Activated effector memory CD4-positive, alpha-beta T cell treated with anti-CD3 and anti-CD28 coated beads, Interleukin-2, amount 50 U/mL, for 16 hours (primary cell): ENCODE results near the gene CDR2L.

Experiments used
- DNase-seq: peaks from one replicate; pipeline ENCODE4 v3.0.0-alpha.2; 2020

CDR2L gene

GRCh38 chr17:74987418-74987908 lies at the start of gene CDR2L:
Gene CDR2L (plus strand): TSS chr17:74987632. CDS start chr17:74988044, 412 bp downstream.
- DNase-seq = peak; percentile 97

- DNase-seq = no peak
These were observed 49.1 kb upstream of the CDR2L start for GRCh38 chr17:74938194-74938950.

- no peak for DNase-seq
These were observed 47.9 kb upstream of the CDR2L start for GRCh38 chr17:74939534-74939933.

DNA sequence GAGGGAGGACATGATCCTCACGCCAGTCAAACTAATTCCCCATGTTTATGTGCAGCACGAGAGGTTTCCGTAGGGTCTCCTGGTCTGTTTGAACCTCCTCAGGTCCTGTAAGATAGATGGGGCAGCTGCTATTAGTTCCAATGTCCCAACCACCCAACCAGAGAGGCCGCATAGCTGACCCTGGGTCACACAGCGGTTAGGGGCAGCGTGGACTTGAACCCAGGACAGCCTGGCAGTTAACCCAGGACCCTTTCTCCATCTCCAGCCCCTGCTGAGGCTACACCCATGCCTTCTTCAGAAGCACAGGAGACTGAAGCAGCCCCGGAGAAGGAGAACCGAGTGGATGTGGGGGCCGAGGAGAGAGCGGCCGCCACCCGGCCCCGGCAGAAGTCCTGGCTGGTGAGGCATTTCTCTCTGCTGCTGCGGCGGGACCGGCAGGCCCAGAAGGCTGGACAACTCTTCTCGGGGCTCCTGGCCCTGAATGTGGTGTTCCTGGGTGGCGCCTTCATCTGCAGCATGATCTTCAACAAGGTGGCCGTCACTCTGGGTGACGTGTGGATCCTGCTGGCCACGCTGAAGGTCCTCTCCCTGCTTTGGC lies 46.2 kb upstream of the CDR2L start:
- no peak for DNase-seq

- no peak for DNase-seq
These were observed 43.5 kb upstream of the CDR2L start for GRCh38 chr17:74943808-74944522.

DNA sequence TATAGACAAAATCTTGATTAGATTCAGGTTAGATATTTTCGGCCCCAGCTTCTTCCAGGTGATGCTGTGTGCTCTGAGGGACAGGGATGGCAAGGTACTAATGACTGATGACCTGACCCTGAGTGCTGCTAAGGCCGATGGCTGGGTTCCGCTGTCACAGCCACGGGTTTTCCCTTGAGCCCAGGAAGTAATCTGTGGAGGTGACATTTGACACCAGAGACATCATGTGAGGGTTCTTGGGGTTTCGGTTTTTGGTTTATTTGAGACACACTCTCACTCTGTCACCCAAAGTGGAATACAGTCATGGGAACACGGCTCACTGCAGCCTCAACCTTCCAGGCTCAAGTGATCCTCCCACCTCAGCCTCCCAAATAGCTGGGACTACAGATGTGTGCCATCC lies 41.9 kb upstream of the CDR2L start:
- no peak for DNase-seq

DNA sequence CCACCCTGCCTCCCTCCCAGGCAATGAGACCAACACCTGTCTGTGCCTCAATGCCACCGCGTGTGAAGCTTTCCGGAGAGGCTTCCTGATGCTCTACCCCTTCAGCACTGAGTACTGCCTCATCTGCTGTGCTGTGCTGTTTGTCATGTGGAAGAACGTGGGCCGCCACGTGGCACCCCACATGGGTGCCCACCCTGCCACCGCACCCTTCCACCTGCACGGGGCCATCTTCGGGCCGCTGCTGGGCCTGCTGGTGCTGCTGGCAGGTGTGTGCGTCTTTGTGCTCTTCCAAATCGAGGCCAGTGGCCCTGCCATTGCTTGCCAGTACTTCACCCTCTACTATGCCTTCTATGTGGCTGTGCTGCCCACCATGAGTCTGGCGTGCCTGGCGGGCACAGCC lies 40.8 kb upstream of the CDR2L start:
- DNase-seq = no peak

DNA sequence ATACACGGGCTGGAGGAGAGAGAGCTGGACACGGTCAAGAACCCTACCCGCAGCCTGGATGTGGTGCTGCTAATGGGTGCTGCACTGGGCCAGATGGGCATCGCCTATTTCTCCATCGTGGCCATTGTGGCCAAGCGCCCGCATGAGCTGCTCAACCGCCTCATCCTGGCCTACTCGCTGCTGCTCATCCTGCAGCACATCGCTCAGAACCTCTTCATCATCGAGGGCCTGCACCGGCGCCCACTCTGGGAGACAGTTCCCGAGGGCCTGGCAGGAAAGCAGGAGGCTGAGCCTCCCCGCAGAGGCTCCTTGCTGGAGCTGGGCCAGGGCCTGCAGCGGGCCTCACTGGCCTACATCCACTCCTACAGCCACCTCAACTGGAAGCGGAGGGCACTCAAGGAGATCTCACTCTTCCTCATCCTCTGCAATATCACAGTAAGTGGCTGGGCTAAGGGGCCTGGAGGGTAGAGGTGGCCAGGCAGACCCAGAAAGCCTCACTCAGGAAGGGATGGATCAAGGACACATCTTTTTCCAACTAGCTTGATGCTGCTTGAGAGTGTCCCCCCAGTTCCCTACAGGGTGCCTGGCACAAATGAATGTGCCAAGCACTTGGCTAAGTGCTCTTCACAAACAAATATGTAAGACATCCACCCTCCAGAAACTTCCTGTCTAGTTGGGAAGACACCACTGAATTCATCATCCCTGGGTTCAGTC lies 40.2 kb upstream of the CDR2L start:
- DNase-seq = no peak

DNA sequence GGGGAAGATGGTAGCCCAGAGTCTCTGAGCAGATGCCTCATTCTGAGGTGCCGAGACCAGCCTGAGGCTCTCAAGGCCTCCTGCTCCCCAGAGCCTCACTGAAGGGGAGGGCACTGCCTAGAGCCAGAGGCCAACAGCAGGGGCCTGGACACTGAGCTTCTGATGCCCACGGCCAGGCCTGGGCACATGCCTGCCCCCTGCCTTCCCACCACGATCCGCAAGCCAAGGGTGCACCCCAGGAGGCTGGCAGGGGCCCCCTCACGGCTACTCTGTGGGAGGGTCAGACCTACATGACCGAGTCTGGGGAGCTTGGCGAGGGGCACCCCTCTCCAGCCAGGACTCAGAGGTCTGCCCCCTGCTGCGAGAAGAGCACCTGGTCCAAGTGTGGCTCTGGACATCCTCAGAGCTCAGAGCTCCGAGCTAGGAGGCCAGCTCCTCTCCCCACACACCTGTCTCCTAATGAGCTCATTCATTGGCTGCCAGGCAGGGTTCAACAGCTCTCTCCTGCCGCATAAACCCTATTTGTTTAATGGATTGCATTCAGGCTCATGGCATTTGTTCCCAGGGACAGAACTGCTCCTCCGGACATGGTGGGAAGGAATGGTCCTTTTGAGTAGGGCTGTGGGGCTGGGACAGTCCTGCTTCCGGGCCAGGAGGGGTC lies 37.8 kb upstream of the CDR2L start:
- DNase-seq = no peak

- DNase-seq = no peak
These were observed 37.2 kb upstream of the CDR2L start for GRCh38 chr17:74950207-74950606.

DNA sequence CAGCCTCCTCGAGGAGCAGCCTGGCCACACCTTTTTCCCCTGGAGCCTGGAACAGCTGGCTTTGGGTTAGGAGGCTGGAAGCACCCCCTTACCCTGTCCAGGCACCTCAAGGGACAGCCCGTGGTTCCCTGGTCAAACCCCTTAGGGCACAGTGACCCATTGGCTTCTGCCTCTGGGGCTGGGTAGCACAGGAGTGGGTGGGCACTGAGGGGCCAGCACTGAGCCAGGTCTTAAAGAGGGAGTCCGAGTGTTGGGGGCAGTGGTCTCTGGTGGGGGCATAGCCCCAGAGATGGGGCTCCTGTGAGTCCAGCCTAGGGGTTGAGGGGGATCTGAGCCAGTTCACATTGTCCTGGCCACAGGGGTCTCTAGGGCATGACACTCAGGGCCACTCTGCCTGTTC lies 36.4 kb upstream of the CDR2L start:
- DNase-seq = no peak

DNA sequence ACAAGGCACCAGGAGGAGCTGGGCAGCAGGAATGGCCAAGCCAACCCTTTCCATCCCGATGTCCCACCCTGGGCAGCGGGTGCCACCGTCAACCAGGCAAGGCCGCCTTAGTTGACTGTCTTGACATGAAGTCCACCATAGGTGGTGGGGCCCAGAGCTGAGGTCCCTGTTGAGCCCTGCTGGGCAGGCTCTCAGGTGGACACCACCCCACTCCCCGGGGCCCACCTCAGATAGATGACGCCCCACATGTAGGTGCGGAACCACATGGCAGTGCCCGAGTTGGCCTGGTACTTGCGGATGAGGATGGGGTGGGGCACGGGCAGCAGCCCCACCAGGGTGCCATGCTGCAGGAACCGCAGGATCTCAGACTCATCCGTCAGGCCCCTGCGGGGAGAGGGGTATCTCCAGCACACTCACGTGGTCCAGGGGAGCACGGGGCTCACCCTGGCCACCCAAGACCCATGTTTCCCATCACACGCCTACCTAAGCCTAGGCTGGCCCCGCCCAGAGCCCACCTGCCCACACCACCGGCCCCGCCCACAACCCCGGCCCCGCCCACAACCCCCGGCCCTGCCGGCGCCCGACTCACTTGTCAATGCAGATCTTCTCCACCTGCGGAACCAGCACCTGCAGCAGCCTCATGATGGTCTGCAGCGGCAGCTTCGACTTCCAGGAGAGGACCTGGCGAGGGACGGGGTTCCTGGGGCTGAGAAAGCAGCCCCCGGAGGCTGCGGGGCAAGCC lies 35.6 kb upstream of the CDR2L start:
- DNase-seq = no peak

DNA sequence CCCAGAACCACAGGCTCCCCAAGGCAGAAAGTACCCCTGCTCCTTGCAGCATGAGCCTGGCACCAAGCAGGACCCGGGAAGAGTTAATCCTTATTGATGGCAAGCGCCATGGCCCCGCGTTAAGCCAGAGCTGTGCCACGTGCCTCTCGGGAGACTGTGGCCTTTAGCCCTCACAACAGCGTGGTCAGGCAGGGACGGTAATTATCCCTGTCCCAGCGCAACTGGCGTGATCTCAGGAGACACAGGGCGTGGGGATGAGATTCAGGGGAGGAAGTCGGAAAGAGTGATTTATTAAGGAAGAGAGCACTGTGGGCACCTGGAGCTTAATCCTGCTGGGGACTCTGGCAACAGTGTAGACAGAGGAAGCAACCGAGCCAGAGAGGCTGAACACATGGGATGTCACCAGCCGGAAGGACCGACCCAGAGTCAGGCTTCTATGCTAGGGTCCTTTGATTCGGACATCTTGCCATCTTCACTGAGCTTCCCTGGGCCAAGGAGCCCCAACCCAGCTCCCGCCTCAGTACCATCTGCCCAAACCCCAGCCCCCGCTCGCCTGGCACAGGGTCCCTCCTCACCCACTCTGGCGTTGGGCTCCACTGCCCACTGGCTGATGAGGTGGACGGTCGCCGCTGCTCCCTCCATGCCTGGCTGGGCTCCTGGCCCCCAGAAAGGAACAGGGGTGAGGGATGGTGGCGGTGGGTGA lies 34.9 kb upstream of the CDR2L start:
- no peak for DNase-seq

DNA sequence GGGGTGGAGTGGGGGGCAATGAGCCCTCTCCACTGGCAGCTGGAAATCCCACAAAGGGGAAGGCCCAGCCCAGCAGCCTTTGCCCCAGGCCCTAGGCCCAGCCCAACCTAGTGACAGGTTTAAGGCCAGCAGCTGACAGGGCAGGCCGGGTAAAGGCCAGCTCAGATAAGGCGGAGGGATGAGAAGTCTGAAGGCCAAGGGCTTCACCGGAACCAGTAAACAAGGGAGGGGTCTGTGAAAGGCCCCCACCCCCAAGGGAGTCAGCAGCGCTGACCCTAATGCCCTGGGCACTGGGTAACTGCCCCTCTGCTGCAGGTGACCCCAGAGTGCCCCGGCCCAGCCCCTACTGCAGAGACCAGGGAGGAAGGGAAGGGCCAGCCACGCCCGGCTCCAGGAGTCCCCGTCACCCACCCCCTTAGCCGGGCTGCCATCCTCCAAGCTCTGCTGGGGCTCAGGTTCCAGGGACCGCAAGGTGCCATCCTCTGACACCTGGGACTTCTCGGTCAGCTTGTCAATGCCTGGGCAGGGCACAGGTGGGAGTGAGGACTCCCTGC lies 34.2 kb upstream of the CDR2L start:
- DNase-seq = no peak

DNA sequence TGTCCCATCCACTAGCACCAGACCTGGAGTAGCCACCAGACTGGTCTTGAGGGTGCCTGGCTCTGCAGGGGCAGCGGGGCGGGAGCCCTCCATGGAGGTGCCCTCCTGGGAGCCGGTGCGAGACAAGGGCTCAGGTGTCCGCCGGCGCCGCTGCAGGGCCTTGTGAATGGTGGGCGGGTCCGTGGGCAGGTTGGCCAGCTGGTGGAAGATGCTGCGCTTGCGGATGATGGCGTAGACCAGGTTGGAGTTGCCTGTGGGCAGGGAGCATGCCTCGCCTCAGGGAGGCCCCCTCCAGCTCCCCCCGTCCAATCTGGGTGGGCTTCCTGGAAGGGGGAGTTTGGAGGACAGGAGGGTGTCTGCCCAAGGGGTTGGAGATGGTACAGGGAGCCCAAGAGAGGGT lies 33.3 kb upstream of the CDR2L start:
- no peak for DNase-seq

DNA sequence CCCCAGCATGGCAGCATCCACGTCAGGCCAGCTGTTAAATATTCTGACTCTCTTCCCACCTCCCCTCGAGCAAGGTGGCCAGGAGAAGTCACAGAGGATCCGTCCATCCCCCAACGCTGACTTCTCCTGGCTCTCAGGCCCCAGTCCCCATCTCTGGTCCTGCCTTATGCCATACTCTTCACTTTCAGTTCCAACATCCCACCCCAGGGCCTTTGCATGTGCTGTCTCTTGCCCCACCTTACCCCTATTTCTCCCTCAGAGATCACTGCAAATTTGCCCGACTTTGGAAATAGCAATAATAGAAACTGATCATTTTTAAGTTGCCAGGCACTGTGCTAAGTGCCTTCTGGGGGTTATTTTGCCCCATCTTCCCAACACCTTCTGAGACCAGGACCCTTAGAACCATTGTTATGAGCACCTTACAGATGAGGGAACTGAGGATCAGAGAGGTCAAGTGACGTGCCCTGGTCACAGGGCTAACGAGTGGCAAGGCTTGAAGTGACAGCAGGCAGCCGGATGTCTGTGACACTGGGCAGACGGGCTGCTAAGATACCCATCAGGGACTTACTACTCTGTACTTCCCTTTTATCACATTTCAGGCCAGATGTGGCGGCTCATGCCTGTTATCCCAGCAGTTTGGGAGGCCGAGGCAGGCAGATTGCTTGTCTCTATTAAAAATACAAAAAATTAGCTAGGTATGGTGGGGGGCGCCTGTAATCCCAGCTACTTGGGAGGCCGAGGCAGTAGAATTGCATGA lies 32.6 kb upstream of the CDR2L start:
- DNase-seq = no peak

DNA sequence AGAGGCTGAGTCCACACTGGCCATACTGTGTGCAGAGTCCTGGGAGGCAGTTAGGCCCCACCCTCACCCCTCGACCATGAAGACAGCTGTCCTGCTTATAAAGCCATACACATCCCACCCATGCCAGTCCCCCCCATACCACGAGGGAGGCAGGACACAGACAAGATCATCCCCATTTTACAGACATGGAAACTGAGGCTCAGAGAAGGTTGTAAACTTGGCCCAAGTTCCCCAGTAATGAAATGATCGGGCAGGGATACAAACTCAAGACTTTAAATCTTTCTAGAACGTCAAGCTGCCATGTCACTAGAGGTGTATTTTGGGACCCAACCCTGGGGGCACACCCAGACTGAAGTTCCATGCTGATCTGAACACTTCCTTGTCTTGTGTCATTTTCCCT lies 31.3 kb upstream of the CDR2L start:
- DNase-seq = no peak

- peak; percentile 92 for DNase-seq
These were observed 29.3 kb upstream of the CDR2L start for GRCh38 chr17:74957935-74958740.

- no peak for DNase-seq
These were observed 27.5 kb upstream of the CDR2L start for GRCh38 chr17:74959826-74960515.
